Heart left ventricle (tissue), 16 donors: ENCODE data around the gene TMEM269. TPM values are rescaled to one million over a fixed set of nuclear protein-coding genes. Genes with fewer than 3 reads are reported as not detected.

Experiments
- ATAC-seq, 4 donors: fragments of 200-7000 bp; cut with Tn5 transposase; one replicate each; pipeline ENCODE4 v1.9.1; 2020 to 2022; ENCODE audit warnings: moderate library complexity in 4 of 4, mild to moderate bottlenecking in 3 of 4, moderate number of reproducible peaks in 1 of 4
- DNase-seq, 5 donors: peaks; one replicate each; pipeline ENCODE4 v3.0.0-alpha.2; 2020
- H3K27ac ChIP-seq, 12 donors: fragments of 200-600 bp; sonication (generic) in 4 of 12; one replicate each; pipeline versions ENCODE4 v1.5.0 to v1.8.0; 2016 to 2022; ENCODE audit warnings: mild to moderate bottlenecking in 2 of 12
- H3K27me3 ChIP-seq, 9 donors: fragments of 200-600 bp; sonication (generic) in 2 of 9; one replicate each; pipeline versions ENCODE4 v1.5.1 to v1.8.0; 2016 to 2022; ENCODE audit warnings: mild to moderate bottlenecking in 3 of 9
- H3K36me3 ChIP-seq, 9 donors: fragments of 200-600 bp; sonication (generic) in 2 of 9; one replicate each; pipeline versions ENCODE4 v1.5.0 to v1.8.0; 2018 to 2022; ENCODE audit warnings: mild to moderate bottlenecking in 2 of 9
- H3K4me1 ChIP-seq, 12 donors: fragments of 200-600 bp; sonication (generic) in 4 of 12; one replicate each; pipeline versions ENCODE4 v1.5.0 to v1.8.0; 2016 to 2022; ENCODE audit warnings: mild to moderate bottlenecking in 3 of 12
- H3K4me3 ChIP-seq, 12 donors: fragments of 200-600 bp; sonication (generic) in 4 of 12; one replicate each; pipeline versions ENCODE4 v1.5.0 to v1.8.0; 2017 to 2022; ENCODE audit warnings: mild to moderate bottlenecking in 9 of 12, moderate library complexity in 4 of 12
- H3K9me3 ChIP-seq, 12 donors: fragments of 200-600 bp; sonication (generic) in 4 of 12; one replicate each; pipeline versions ENCODE4 v1.5.0 to v1.8.0; 2016 to 2022; ENCODE audit warnings: mild to moderate bottlenecking in 1 of 12
- POLR2A ChIP-seq, 2 donors: fragments of 450-650 bp; IDR thresholded peaks; one replicate each; pipeline ENCODE4 v1.6.1; 2017; ENCODE audit warnings: antibody characterized with exemption in 2 of 2, mild to moderate bottlenecking in 2 of 2, moderate library complexity in 2 of 2
- WGBS, 4 donors: extraction: QIAGEN DNeasy Blood & Tissue Kit in 2 of 4; methylation state at CpG; one replicate each; pipeline versions ENCODE4 v1.1.5 to v1.1.7; 2013 to 2018; 5-methylcytosine and 5-hydroxymethylcytosine counted together
- intact Hi-C, 10 donors: fragments of 100-400 bp; cut with DNase I; formaldehyde crosslinking; loops; one replicate each; pipeline versions ENCODE4 v1.11.1 to v1.14.2; 2022
- polyA plus RNA-seq, 2 donors: library from polyadenylated mRNA; stranded (reverse); fragments of 200-250 nt; gene quantifications; one replicate each; pipeline ENCODE4 v1.2.3, GENCODE V29; 2013
- total RNA-seq, 9 donors: library from RNA; depleted of rRNA in 2 of 9; stranded (reverse); fragments of >200 nt in 2 of 9; fragmentation: NEBNext Ultra II Directional in 3 of 9; extraction: Animal tissue kit (Norgen Biotek cat#: 25700) in 3 of 9; gene quantifications; one replicate each; pipeline versions ENCODE4 v1.1.0 to v1.2.4, GENCODE V29; 2016 to 2023
- TF ChIP-seq, protein P1 (sequence below), 12 donors: fragments of 200-600 bp; sonication (generic) in 4 of 12; IDR thresholded peaks; one replicate each; pipeline versions ENCODE4 v1.5.0 to v1.8.0; 2018 to 2022; ENCODE audit warnings: antibody characterized with exemption in 12 of 12, mild to moderate bottlenecking in 5 of 12
- donor health status: ischemic (EF 13 %, LVEDD 7.1; RV severe dilation, severe dysfunction).
- donor health status: healthy with polysubstance abuse.
- donor health status: DM: no; HTN: yes; CAD: no.
- donor health status: DM: no; HTN: no; CAD: no.
- donor health status: ischemic (EF 25% LVEDD 6.9; RV normal size, moderate dysfunction).
- donor health status: ischemic (EF 25% LVEDD 5.7; RV mildly dilated, moderate dysfunction).
- donor health status: healthy.
- donor health status: DM: yes; HTN: yes; CAD: no.
- donor health status: ischemic (EF 35%, LVEDD 5.7; RV mildly dilated, moderate dysfunction).
- donor health status: nonischemic (EF 11% LVEDD 7.7; RV severe dilation, severe dysfunction).
- donor health status: DM: yes; HTN: yes; CAD: no.
- donor health status: PGD.
- donor health status: ischemic (EF 29% LVEDD 5.4; RV normal size, mild dysfunction).
- donor health status: nonischemic (EF 23%, LVEDD 6.1; RV moderate dilation, normal function).

The TMEM269 gene
- total and polyA plus RNA-seq, 11 donors = 0.06 to 0.19 (median 0.07) TPM; not detected in 8

DNA sequence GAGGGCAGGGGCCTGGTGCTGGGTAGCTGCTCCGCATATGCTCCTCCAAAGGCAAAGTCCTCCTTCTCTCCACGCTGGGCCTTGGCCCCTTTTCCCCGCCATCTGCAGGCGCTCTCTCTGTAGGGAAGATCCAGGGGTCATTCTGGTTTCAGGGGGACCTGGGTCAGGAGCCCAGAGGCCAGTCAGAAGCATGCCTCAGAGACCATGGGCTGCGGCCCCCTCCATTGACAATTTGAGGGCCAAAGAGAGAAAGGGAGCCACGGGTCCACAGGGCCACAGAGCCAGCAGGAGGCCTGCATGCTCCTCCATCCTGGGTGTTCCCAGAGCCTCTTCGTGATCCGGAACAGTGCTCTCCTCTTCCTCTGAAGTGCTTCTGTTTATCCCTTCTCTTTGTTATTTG lies 42.6 kb upstream of the TMEM269 start:
- no peaks in the 10 kb centered on the region for H3K27me3 ChIP-seq
- peaks cover 0 to 19% (median 14%) of the 10 kb centered on the region in 9 donors for H3K36me3 ChIP-seq
- ATAC-seq = no peak
- peaks cover 0 to 8% (median 0%) of the 10 kb centered on the region in 12 donors for H3K4me1 ChIP-seq
- H3K9me3 ChIP-seq = no peaks in the 10 kb centered on the region
- no peak for TF ChIP-seq POLR2A (IDR thresholded peaks at IDR 0.05)
- TF ChIP-seq, protein P1, sequence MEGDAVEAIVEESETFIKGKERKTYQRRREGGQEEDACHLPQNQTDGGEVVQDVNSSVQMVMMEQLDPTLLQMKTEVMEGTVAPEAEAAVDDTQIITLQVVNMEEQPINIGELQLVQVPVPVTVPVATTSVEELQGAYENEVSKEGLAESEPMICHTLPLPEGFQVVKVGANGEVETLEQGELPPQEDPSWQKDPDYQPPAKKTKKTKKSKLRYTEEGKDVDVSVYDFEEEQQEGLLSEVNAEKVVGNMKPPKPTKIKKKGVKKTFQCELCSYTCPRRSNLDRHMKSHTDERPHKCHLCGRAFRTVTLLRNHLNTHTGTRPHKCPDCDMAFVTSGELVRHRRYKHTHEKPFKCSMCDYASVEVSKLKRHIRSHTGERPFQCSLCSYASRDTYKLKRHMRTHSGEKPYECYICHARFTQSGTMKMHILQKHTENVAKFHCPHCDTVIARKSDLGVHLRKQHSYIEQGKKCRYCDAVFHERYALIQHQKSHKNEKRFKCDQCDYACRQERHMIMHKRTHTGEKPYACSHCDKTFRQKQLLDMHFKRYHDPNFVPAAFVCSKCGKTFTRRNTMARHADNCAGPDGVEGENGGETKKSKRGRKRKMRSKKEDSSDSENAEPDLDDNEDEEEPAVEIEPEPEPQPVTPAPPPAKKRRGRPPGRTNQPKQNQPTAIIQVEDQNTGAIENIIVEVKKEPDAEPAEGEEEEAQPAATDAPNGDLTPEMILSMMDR (IDR thresholded peaks at IDR 0.05) = no peak
- no peak for DNase-seq
- 89 to 94% (median 92%) methylated on average over 8 of the region's 8 CpGs for WGBS, 4 donors
- H3K4me3 ChIP-seq = no peak overlapping the region
- no peak overlapping the region for H3K27ac ChIP-seq
- intact Hi-C loops = loop anchor here in 6 of 10 donors (10.0 kb wide), 2 partner anchors 397 to 597 kb away; no protein-coding TSS in a partner anchor

DNA sequence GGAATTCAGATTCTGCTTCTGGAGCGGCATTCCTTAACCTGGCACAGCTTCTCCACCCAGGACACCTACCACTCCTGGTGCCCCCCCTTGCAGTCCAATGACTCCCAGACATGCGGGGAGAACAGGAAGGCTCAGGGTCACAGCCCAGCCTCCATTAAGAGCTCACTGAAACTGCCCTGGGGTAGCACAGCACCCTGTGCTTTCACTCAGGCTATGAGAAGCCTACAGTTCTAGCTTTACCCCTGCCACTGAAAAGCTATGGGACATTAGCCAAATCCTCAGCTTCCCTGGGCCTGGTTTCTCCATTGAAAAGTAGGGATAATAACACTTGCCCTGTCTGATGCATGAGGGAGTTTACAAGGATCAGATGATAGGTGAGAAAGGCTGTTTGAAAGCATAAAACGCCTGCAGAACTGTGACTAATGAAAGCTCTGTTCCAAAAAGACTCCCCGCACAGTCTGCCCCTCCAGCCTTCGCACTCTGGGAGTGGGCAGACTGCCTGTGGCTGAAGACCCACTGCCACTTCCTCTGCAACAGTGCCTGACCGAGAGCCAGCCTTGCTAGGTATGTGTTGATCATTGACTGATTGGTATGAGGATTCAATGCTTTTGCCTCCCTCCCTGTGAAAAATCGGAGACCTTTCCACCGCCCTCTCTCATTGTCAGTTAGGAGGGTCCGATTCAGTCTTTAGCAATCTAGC lies 42.0 kb upstream of the TMEM269 start:
- 79 to 92% (median 90%) methylated on average over 9 of the region's 9 CpGs for WGBS, 4 donors
- no peaks in the 10 kb centered on the region for H3K27me3 ChIP-seq
- ATAC-seq (no peak), DNase-seq (no peak)
- no peak overlapping the region for H3K4me3 ChIP-seq
- no peak for TF ChIP-seq POLR2A (IDR thresholded peaks at IDR 0.05)
- TF ChIP-seq, protein P1 (IDR thresholded peaks at IDR 0.05) = no peak
- no peak overlapping the region for H3K27ac ChIP-seq
- intact Hi-C loops = loop anchor here in 6 of 10 donors (10.0 kb wide), 2 partner anchors 398 to 598 kb away; no protein-coding TSS in a partner anchor
- no peaks in the 10 kb centered on the region for H3K9me3 ChIP-seq
- peaks cover 0 to 25% (median 19%) of the 10 kb centered on the region in 9 donors for H3K36me3 ChIP-seq
- H3K4me1 ChIP-seq = peaks cover 0 to 6% (median 0%) of the 10 kb centered on the region in 12 donors

DNA sequence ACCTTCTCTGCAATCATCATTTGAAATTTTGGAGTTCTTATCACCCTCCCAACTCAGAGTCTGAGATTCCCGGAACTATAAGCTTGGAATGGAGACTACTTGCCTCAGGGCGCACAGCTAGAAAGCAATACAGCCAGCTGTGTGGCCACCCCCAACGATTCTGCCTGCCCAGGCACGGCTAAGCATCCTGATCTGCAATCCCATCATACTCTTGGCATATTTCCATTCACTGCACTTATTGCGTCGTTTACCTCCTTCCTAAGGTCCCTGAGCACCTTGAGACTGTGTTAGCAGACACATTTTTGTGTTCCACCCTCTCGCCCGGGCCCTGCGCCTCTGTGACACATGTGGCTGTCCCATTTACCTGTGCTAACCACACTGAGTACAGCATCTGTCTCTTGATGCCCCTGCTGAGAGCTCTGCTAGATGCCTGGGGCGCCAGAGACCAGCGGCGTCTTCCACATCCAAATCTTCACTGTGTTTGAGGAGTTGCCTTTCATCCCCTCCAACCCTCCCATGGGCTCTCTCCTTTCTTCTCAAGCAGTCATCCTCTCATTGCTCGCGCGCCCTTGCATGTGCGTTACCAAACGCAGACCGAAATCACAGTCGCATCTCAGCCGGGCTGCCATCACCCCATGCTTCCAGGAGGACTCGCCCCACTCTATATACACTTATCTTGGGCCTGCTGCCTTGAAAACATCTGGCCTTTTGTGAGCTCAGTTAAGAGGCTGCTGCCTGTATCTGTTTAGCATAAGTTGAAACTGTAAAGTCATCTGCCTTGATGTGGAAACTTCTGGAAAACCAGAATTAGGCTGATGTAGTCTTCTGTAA lies 41.3 kb upstream of the TMEM269 start:
- no peak for TF ChIP-seq POLR2A (IDR thresholded peaks at IDR 0.05)
- TF ChIP-seq, protein P1 (IDR thresholded peaks at IDR 0.05) = no peak
- H3K36me3 ChIP-seq = peaks cover 0 to 32% (median 25%) of the 10 kb centered on the region in 9 donors
- ATAC-seq (no peak), DNase-seq (no peak)
- H3K4me3 ChIP-seq = no peak overlapping the region
- no peak overlapping the region for H3K27ac ChIP-seq
- peaks cover 0 to 6% (median 0%) of the 10 kb centered on the region in 12 donors for H3K4me1 ChIP-seq
- no peaks in the 10 kb centered on the region for H3K9me3 ChIP-seq
- intact Hi-C loops = loop anchor here in 6 of 10 donors (10.0 kb wide), 2 partner anchors 399 to 599 kb away; no protein-coding TSS in a partner anchor
- 79 to 82% (median 80%) methylated on average over 21 of the region's 21 CpGs for WGBS, 4 donors
- no peaks in the 10 kb centered on the region for H3K27me3 ChIP-seq

DNA sequence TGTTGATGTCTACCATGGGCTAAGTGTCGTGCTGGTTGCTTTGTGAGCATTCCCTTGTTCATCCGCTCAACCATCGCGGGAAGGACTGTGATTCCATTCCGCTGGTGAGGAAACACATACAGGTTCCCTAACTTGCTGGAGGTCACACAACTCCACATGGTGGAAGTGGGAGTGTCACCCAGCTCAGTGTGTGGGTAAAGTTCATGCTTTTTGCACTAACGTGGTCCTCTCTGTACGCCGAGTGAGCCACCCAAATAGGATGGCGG lies 40.7 kb upstream of the TMEM269 start:
- no peak for TF ChIP-seq POLR2A (IDR thresholded peaks at IDR 0.05)
- TF ChIP-seq, protein P1 (IDR thresholded peaks at IDR 0.05) = no peak
- DNase-seq (no peak), ATAC-seq (no peak)
- Histone ChIP-seq H3K27ac (no peak overlapping the region), H3K36me3 (peaks cover 0 to 38% (median 29%) of the 10 kb centered on the region in 9 donors), H3K9me3 (no peaks in the 10 kb centered on the region), H3K4me1 (peaks cover 0 to 12% (median 0%) of the 10 kb centered on the region in 12 donors), H3K4me3 (no peak overlapping the region), H3K27me3 (no peaks in the 10 kb centered on the region)
- intact Hi-C loops = loop anchor here in 6 of 10 donors (10.0 kb wide), 2 partner anchors 399 to 599 kb away; no protein-coding TSS in a partner anchor
- 89 to 94% (median 92%) methylated on average over 9 of the region's 9 CpGs for WGBS, 4 donors
